Left lobe of liver (tissue), 2 donors: ENCODE measurements around the gene PLCG2. TPM values are rescaled to one million over a fixed set of nuclear protein-coding genes. Genes with fewer than 3 reads are reported as not detected.
"Not testable (repeated sequence)": the region's sequence is repeated elsewhere in the genome, so short reads cannot be mapped to it uniquely, and the experiment has no call there.

Experiments
- ATAC-seq: fragments of 200-7000 bp; cut with Tn5 transposase; one replicate; pipeline ENCODE4 v1.9.1; 2020; ENCODE audit warnings: mild to moderate bottlenecking, moderate library complexity
- DNase-seq: peaks from one replicate; pipeline ENCODE4 v3.0.0-alpha.2; 2020; ENCODE audit warnings: low spot score
- total RNA-seq: library from RNA; stranded (reverse); gene quantifications from one replicate; pipeline ENCODE4 v1.2.1, GENCODE V29; 2021
- donor health status: DM: no; HTN: no; CAD: no; lungs with moderate emphysema.
- donor health status: DM: no; HTN: yes; CAD: no.

PLCG2 gene
- total RNA-seq, 1 donor from 2014 or later: 12.1 TPM

DNA sequence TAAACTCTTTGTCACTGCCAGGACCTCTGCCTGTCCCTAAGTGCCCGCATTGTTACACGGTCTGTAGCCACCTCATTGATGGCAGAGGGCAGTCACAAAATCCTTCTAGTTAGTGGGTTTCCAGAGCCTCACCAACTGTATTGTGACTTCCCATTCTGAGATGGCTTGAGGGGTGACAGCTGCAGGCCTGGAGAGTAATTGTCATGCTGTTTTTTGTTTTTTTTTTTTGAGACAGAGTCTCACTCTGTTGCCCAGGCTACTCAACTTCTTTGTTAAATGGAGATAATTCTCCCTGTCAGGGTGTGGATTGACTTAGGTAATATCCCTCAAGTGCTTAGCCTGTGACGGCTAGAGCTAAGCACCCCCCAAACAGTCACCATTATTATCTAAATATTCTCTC is 154.3 kb downstream of the PLCG2 start:
- ATAC-seq: no peak
- no peak for DNase-seq

DNA sequence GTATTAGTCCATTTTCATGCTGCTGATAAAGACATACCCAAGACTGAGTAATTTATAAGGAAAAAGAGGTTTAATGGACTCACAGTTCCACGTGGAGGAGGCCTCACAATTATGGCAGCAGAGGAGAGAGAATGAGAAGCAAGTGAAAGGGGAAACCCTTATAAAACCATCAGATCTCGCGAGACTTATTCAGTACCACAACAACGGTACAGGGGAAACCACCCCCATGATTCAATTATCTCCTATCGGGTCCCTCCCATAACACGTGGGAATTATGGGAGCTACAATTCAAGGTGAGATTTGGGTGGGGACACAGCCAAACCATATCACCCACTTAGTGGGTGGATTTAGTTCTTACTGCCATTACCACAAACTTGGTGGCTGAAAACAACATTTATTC is 155.6 kb downstream of the PLCG2 start:
- not testable (repeated sequence) for DNase-seq, ATAC-seq

DNA sequence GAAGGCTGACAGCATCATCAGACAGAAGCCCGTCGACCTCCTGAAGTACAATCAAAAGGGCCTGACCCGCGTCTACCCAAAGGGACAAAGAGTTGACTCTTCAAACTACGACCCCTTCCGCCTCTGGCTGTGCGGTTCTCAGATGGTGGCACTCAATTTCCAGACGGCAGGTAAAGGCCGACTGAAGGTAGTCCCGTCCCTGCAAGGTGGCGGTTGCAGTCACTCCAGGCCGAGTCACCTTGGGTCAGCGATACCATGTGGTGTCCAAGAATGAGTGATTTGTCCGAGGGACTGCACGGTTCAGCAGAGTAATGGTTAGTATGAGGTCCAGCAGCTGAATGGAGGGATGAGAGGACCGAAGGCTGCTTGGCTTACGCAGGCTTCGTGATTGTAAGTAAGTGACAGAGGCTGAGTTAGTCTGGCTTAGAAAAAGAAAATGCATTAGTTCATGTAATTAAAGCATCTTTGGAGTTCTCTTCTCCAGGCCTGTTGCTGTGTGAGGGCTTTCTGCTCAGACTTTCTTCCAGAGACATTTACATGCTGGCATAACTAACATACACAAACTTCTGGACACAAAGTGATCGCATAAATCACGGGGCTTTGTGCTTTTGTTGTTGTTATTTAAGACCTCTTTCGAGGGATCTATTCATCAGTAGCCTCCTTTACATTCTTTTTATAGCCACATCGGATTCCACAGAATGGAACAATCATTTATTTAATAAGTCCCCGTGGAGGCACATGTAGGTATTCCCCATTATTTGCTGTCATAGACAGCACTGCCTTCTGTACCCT is 157.3 kb downstream of the PLCG2 start:
- DNase-seq: no peak

DNA sequence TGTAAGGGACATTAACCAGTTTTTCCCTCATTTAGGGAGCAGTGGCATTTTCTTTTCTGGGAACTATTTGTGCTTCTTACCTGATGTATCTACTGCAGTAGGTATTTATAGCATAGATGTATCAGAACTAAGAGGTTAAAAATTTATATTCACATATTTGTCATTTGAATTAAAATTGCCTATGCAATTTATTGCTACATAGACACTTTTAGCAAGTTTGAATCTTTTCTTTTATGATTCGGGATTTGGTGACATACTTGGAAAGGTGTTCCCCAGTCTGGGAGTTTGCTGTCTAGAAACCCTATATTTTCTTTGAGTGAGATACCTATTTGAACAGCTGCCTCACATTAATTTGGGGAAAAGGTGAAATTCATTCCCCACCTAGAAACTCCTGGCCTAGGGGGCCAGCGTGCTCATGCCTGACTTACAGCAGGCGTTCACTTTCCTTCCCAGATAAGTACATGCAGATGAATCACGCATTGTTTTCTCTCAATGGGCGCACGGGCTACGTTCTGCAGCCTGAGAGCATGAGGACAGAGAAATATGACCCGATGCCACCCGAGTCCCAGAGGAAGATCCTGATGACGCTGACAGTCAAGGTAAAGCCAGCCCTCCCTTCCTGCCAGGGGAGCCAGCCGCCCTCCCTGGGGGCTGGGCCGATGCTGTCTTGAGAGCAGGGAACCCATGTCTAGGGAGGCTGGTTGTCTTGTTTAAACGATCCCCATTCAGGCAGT is 158.4 kb downstream of the PLCG2 start:
- DNase-seq (no peak), ATAC-seq (no peak)

More for the DNA sequence above, 157.3 kb downstream of the PLCG2 start:
- no peak for ATAC-seq

DNA sequence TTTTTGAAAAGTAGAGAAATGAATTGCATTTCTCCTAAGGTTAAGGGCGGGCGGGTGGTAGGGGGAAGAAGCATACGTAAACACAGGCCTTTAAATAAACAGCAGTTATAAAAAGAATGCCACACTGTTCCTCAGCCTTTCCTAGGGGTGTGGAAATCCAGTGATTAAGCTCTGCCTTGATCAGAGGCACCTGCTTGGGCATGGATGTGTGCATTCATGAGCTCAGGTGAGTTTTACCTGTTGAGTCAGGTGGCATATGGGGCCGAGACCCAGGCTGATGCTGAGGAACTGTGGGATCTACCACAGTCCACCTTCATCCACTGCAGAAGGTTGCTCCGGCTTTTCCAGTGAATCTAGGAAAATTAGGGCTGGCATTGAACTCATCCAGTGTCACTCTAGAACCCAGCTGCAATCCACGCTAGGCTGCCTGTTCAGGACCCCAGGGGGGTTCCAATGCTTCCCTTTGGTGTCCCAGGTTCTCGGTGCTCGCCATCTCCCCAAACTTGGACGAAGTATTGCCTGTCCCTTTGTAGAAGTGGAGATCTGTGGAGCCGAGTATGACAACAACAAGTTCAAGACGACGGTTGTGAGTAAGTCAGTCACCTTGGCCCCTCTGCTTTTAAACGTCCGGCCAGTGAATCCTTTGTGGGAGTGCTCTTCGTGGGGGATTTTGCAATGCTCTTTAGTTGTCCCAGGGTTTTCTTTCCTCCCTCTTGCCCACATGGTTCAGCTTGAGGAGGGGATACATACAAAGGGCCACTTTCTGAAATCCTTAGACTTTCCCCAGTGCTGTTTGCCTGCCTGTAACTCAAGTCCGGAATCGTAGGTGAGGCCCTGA is 159.5 kb downstream of the PLCG2 start:
- no peak for ATAC-seq

DNA sequence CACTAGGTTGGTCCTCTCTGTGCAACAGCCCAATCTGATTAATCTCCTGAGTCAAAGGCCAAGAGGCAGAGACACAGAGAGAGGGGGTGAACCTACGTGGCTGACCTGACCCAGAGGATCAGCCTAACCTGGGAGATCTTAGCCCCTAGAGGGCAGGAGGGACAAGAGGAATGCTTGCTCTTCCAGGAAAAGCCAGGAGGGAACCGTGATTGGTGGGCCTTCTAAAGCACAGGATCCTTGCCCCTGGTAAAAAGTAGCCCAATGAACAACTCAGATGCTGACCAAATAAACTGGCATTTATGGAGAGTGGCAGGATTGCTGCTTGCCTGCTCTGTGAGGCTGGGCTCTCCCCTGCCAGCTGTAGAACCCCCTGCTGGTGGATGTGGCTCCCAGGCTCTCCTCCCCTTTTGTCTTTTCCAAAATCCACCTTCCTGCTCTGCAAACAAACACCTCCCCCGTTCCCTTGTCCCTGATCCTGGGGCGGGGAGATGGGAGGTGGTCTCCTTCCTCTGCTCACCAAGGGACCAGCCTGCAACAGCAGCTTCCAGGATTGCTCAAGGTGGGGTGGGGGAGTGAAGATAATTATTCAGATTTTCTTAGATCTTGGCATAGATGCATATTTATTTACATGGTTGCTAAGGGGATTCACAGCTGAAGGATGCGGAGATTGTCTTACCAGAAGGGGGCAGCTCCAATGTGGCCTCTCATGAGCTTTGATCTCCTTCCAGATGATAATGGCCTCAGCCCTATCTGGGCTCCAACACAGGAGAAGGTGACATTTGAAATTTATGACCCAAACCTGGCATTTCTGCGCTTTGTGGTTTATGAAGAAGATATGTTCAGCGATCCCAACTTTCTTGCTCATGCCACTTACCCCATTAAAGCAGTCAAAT is 160.3 kb downstream of the PLCG2 start:
- DNase-seq: no peak
- no peak for ATAC-seq

More for the DNA sequence above, 159.5 kb downstream of the PLCG2 start:
- DNase-seq: no peak

DNA sequence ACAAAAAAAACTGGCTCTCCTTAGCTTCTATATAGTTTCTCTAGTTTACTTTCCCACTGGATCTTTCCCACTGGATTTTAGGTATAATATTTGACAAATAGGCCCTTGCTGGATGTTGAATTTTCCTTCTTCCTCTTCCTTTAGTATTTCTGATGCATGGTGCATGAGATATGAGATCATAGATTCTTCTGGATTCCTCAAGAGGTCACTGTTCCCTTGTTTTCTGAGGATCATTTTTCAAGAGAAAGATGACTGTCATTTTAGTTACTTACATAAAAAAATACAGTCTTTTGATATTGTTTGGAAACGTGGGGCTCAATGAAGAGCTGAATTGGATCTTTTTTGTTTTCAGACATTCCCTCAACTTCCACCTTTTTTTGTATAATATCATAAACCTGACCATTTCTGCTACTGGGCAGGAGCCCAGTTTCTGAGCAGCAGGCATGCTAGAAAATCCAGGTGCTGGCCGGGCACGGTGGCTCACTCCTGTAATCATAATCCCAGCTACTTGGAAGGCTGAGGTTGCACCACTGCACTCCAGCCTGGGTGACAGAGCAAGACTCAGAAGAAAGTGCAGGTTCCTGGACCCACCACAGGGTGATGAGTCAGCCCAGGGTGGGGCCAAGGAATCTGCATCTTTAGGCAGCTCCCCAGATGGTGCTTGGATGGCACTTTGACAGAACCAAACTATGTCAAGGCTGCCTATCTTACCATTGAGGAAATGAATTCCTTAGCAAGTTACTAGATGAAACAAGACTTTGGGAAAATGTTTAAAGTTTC is 161.9 kb downstream of the PLCG2 start:
- DNase-seq (no peak), ATAC-seq (peak; percentile 68)

DNA sequence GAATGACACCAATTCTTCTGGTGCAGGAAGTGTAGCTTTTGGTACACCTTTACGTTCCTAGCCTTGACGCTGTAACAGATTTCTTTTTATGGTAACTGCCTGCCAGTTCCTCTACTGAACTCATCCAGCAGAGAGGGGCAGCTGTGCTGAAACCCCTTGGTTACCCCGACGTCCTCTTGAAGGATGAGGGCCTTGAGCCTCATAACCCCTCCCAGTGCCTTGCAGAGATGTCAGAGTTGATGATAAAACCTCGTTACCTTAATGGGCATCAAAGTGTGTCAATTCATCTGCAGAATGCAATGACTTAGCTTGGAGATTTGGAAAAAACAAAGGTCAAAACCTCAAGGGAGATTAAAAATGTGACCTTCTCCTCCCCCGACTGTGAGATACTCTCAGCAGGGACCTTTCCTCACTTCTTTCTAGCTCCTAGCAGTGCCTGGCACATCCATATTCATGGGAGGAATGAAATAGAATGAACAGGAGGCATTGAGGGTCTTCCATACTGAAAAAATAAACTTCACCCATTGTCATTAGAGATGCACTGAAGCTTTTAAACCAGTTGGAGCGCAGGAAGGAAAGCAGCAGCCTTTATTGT is 163.0 kb downstream of the PLCG2 start:
- ATAC-seq (no peak), DNase-seq (no peak)

DNA sequence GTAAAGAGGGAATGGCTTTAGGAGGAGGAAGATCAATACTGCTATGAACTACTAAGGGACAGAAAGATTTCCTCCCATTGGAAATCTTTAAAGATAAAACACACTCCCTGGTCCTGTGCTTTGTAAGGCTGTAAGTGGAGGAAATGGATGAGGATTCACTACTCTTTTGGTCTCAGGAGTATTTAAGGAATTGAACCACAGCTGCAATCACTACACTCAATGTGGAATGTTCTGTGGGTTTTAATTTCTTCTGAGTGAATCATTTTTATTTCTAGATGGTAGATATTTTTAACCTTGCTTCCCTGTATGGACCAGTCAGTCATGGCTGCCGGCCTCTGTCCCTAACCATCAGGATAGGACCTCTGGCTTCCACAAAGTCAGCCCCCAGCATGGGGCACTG is 166.6 kb downstream of the PLCG2 start:
- DNase-seq (no peak), ATAC-seq (no peak)

DNA sequence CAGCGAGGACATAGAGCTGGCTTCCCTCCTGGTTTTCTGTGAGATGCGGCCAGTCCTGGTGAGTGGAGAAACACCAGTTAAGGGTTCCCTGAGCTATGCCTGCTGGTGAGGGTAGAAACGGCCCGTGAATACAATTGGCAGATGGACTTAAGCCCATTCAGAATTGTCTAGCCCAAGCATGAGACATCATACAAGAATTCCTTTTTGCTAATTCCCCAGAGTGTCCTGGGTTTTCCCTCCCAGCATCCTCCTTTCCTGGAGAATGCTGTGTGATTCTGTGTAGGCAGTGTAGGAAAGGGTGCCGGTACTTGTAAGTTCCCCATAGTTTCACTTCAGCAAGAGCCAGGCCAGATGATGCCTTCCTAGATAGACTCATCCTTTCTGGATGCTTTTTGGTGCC is 167.1 kb downstream of the PLCG2 start:
- DNase-seq (no peak), ATAC-seq (no peak)

DNA sequence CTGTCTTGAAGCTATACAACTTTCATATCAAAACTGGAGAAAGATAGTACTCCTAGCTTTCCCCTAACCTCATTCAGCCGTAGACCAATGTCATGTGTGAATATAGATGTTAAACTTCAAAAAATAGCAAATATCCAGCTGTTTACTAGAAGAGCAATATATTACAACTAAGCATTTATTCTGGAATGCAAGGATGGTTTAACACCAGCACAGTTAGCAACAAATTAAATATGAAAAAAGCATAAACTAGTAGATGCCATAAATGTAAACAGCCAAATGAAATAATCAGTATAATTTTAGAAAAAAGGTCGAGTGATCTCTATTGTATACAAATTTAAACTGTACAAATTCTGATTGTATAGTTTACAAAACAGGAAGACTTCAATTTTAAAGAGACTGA is 172.5 kb downstream of the PLCG2 start:
- DNase-seq (no peak), ATAC-seq (no peak)

DNA sequence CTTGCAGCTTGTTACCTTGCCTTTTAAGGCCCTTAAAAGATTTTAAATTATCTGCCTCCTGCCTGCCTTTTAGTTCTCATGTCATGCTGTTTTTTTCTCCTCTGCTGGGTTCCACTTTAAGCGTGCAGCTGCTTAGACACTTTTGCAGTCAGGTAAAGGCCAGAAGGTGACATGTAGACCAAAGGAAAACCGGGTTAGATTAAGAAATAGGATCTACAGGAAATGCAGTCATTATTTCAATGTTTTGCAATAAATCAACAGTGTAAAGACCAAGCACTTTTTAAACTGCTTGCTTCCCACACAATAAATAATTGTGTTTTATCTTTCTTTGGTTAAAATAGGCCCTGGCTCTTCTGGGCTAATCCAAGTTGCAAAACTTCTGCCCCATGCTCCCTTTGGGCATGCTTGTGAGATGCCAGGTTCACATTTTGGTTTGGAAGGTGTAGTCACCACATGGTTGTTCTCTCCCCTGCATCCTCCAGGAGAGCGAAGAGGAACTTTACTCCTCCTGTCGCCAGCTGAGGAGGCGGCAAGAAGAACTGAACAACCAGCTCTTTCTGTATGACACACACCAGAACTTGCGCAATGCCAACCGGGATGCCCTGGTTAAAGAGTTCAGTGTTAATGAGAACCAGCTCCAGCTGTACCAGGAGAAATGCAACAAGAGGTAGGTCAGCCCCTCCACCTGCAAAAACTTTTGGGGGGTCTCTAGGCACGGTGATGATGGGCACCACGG is 177.3 kb downstream of the PLCG2 start:
- ATAC-seq (peak; percentile 88), DNase-seq (peak; percentile 65)

DNA sequence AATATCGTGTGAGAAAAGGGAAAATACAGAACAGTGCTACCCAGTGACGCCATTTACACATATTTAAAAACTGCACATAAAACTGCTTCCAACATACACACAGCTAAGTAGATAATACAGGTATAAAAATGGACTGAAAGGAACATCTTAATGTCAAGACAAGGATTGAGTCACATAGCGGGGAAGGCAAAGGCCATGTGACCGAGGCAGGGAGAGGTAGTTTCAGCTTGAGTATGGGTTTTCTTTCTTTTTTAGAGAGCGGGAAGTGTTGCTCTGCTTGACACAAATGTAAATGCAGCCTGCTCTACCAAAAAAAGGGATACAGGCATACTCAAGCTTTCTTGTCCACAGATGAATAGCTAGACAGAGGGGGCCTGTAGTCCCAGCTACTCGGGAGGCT is 185.7 kb downstream of the PLCG2 start:
- no peak for ATAC-seq

DNA sequence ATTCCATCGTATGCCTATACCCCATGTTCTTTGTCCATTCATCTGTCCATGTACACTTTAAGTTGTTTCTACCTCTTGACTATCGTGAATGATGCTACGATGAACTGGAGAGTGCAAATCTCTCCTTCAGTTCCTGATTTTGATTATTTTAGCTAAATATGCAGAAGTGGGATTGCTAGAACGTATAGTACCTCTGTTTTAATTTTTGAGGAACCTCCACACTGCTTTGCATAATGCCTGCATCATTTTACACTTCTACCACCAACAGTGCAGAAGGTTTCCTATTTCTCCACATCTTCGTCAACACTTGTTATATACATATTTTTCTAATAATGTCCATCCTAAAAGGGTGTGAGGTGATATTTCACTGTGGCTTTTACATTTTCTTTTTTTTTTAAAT is 188.3 kb downstream of the PLCG2 start:
- no peak for ATAC-seq
- DNase-seq: no peak

More for the DNA sequence above, 185.7 kb downstream of the PLCG2 start:
- DNase-seq: no peak

DNA sequence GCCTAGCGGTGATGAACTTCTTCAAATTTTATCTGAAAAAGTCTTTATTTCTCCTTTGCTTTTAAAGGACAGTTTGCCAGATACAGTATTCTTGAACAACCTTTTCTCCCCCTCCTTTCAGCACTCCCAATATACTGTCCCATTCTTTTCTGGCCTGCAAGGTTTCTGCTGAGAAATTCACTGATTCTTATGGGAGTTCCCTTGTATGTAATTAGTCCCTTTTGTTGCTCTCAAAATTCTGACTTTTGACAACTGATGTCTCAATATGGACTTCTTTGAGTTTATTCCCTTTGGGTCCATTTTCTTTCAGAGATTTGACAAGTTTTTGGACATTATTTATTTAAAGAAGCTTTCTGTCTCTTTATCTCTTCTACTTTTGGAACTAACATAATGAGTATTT is 192.8 kb downstream of the PLCG2 start:
- ATAC-seq (no peak), DNase-seq (no peak)

DNA sequence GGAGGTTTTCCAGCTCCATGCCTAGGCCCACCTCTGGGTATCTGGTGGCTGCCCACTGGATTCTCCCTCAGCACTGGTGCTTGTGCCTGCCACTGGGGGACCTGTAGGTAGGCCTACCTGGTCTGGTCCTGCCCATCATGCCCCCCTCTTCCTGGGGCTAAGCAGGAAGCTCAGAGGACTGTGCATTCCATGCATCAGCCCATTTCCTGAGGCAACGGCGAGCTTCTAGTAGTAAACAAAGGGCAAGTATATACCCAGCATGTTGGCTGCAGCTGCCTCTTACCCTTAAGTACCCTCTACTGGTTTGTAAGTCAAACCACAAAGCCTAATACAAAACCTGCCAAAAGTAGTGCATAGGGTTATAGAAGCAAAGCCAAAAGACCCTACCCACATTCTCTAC is 194.6 kb downstream of the PLCG2 start:
- DNase-seq (no peak), ATAC-seq (no peak)

DNA sequence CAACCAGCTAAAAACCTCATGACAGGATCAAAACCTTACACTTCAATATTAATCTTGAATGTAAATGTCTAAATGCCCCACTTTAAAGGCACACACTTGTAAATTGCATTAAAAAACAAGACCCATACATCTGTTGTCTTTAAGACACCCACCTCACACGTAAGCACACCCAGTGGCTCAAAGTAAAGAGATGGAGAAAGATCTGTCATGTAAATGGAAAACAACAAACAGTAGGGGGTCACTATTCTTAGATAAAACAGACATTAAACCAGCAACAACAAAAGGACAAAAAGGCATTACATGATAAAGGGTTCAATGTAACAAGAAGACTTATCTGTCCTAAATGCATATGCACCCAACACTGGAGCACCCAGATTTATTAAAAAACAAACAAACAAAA is 196.5 kb downstream of the PLCG2 start:
- ATAC-seq (no peak), DNase-seq (no peak)

DNA sequence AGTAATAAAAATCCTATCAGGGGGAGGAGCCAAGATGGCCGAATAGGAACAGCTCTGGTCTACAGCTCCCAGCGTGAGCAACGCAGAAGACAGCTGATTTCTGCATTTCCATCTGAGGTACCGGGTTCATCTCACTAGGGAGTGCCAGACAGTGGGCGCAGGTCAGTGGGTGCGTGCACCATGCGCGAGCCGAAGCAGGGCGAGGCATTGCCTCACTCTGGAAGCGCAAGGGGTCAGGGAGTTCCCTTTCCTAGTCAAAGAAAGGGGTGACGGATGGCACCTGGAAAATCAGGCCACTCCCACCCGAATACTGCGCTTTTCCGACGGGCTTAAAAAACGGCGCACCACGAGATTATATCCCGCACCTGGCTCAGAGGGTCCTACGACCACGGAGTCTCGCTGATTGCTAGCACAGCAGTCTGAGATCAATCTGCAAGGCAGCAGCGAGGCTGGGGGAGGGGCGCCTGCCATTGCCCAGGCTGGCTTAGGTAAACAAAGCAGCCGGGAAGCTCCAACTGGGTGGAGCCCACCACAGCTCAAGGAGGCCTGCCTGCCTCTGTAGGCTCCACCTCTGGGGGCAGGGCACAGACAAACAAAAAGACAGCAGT is 198.3 kb downstream of the PLCG2 start:
- not testable (repeated sequence) for DNase-seq, ATAC-seq
